GM19455 (cell line): ENCODE measurements around the gene EPS8.

Source experiments
- ATAC-seq: cut with Tn5 transposase; IDR thresholded peaks from one replicate; pipeline ENCODE4 v1.9.1; 2021; ENCODE audit not compliant: unreplicated experiment

The EPS8 gene

DNA sequence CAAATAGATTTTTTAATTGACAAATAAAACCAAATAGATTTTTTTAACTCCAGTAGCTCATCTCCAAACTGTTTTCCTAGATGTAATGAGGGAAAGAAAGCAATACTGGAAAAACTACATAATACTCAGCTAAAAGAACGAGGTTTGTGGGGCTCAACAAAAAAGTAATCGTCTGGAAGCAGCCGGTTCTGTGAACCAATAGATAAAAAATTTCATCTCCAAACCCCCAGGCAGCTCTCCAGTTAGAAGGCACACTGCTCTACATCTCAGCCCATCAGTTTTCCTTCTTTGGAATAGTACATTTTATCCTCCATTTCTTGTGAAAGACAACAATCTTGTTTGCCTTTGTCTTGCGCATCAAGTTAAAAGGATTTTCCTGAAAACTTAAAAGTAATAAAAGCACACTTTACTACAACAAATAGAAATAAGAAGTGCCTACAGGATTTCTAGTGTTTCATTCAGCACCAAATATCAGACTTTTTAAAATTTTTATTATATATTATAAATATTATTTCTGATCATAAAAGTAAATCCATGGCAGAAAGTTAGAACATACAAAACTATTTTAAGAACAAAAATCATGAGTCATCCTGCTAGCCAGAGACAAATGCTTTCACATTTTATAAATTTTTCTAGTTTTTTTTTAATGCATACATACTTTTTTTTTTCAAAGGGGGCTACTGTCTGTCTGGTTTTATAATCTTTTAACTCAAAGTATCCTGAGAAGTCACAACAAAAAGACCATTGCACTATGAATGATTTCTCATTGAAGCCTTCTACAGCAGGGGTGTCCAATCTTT is 67.7 kb downstream of the EPS8 start:
- ATAC-seq = no peak

DNA sequence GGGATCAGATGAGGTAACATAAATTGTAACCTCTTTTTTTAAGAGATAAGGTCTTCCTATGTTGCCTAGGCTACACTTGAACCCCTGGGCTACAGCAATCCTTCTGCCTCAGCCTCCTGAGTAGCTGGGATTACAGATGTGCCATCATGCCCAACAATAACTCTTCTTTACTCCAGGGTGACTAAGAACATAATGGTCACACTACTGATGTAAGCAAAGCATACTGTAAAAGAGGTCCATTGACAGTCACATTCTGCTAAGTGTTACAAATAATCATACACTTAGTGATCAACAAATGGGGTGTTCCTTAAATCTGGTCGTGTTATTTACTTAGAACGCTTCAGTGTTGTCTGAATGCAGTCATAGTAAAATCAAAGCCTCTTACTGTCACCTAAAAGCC is 68.9 kb downstream of the EPS8 start:
- ATAC-seq = no peak

- no peak for ATAC-seq
Observed at GRCh38 chr12:15719230-15719629, 70.0 kb downstream of the EPS8 start.

DNA sequence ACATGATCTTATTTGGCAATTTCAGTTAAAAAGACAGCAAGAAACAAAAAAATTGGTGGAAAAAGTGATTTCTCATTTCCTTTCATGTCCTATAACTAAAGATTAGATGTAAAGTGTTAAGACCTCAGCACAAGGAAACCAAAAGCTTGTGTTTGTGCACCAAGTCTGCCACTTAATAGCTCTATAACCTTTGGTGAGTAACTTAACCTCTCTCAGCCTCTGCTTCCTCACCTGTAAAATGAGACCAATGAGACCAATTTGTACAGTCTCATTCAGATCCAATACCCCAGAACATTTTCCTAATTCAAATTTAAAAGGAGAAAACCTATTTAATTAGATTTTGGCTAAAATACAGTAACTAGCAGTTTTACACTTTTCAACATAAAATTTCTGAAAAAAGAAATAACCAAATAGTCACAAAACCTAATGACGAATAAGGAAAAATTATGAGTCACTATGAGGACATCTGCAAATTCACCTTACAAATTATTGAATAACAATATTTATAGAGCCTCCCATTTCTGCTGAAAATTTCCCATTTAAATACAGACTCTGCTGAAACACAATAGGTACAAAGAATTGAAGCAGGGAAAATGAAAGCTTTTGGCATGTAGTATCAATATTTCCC is 71.1 kb downstream of the EPS8 start:
- no peak for ATAC-seq

GRCh38 chr12:15716581-15716980 is 72.6 kb downstream of the EPS8 start:
- no peak for ATAC-seq

GRCh38 chr12:15714256-15714655 is 74.9 kb downstream of the EPS8 start:
- ATAC-seq = no peak

GRCh38 chr12:15712823-15713660 is 76.1 kb downstream of the EPS8 start:
- ATAC-seq = no peak

- ATAC-seq = no peak
Observed at GRCh38 chr12:15712160-15712559, 77.0 kb downstream of the EPS8 start.

GRCh38 chr12:15710860-15711510 is 78.2 kb downstream of the EPS8 start:
- no peak for ATAC-seq

GRCh38 chr12:15709551-15709950 is 79.6 kb downstream of the EPS8 start:
- ATAC-seq = no peak

- ATAC-seq = no peak
Observed at GRCh38 chr12:15708396-15709076, 80.7 kb downstream of the EPS8 start.

DNA sequence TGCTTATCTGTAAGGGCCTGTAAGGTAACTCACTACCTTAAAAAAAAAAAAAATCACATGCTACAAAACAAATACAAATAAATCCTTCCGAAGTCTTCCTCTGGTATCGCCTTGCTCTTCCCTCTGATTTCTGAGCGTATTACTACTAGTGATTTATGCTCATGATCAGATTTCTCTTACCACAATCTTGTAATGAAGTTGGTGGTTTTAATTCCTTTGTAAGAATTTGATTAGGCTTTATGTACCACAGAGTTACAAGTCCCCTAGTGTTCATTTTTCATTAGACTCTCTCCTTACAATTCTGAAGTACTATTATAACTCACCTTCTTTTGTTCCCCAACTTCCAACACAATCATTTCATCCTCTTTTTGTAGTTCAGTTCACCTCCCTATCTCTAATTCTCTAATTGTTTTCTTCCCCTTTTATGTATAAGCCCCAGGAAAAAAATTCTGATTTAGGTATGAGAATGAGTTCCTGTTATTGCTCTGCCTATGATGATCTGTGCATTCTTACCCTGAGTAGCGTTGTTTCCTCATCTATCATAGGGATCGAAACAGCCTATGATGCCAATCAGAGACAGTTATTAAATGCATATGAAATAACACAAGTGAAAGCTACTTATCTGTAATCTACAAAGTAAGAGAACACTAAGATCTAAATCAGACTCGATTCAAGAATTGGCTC is 81.5 kb downstream of the EPS8 start:
- ATAC-seq = no peak

- ATAC-seq = no peak
Observed at GRCh38 chr12:15706010-15706676, 83.0 kb downstream of the EPS8 start.

DNA sequence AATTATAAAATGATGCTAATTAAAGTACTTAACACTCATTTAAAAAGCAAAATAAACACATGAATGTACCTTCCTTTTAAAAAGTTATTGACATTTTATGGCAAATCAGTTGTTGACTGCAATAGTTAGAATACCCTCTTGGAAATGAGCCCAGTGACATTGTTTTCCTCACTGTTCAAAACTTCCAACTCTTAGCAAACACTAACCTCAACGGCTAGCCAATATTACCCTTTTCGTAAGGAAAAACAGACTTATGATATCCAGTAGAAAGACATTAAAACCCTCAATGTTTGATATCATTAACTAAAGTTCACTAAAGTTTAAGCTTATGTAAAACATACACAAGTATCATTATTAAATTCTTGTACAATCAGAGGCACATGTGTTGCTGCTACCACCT is 83.6 kb downstream of the EPS8 start:
- ATAC-seq = no peak

GRCh38 chr12:15702276-15702675 is 86.9 kb downstream of the EPS8 start:
- no peak for ATAC-seq

DNA sequence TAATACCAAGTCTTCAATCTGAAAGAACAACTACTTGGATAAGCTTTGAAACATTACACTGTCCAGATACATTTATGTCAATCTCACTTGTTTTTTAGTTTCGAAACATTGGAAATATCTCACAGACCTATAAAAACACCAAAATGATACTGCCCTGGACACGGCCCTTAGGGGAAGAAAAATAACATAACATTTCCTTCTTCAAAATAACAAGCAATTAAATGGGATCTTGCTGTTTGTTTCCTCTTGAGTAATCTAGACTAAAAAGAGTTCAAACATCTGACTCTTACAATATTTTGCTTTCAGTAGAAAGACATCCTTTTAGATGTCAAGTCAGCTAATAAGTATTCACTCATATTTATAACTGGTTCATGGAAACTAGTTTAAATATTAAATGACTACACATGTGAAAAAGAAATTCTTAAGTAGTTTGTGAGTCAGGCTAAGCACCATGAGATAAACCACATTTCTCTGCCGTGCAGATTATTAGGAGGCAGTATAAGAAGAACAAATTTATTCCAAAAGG is 87.5 kb downstream of the EPS8 start:
- no peak for ATAC-seq

DNA sequence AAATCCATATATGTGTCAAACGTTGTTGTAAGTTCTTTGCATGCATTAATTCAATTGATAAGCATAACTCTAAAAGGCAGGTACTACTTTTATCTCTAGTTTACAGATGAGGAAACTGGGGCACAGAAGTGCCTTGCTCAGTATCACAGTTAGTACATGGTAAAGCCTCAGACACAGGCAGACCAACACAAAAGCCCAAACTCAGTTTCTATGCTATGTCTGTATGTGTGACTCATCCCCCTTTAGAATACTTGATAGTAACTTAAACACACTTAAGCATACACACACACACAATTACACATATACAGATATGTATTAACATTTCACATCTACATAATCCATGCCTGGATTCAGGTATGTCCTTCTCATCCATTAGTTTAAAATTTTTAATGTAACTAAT is 88.0 kb downstream of the EPS8 start:
- ATAC-seq = no peak

- peak; percentile 58 for ATAC-seq
Observed at GRCh38 chr12:15700595-15700994, 88.6 kb downstream of the EPS8 start.

GRCh38 chr12:15699886-15700285 is 89.3 kb downstream of the EPS8 start:
- no peak for ATAC-seq
